GM12878 (cell line): ENCODE data around the gene KIF17. TPM values are rescaled to one million over a fixed set of nuclear protein-coding genes. Genes with fewer than 3 reads are reported as not detected.

Experiments used
- ATAC-seq: fragments of 200-7000 bp; cut with Tn5 transposase; 3 replicates; pipeline ENCODE4 v1.9.1; 2020; ENCODE audit warnings: mild to moderate bottlenecking, moderate library complexity
- BruUV-seq: library from RNA; stranded (reverse); fragments of 400-500 nt; replicated peaks from 2 replicates; lab custom pipeline; 2021; lab: Mats Ljungman, UMichigan
- CTCF ChIA-PET: fragments of 300-600 bp; sonication (Branson Sonifier 250); formaldehyde crosslinking; extraction: SDS; loops from one replicate; lab custom pipeline; 2021; ENCODE audit warnings: inconsistent platforms; lab: Yijun Ruan, JAX
- POLR2A ChIA-PET: fragments of 350-600 bp; formaldehyde crosslinking; extraction: SDS; loops from one replicate; lab custom pipeline; 2021; ENCODE audit warnings: inconsistent platforms; lab: Charles Lee
- RAD21 ChIA-PET: fragments of 300-600 bp; sonication (Branson Sonifier 250); formaldehyde crosslinking; loops from one replicate; lab custom pipeline; 2023; ENCODE audit warnings: antibody characterized with exemption; ENCODE audit not compliant: unreplicated experiment; lab: Charles Lee
- SMC1A ChIA-PET: fragments of 300-600 bp; sonication (Branson Sonifier 250); formaldehyde crosslinking; loops from one replicate; lab custom pipeline; 2023; ENCODE audit not compliant: unreplicated experiment, uncharacterized antibody; lab: Charles Lee
- DNase-seq: peaks from one replicate; pipeline ENCODE4 v3.0.0-alpha.2; 2011; ENCODE audit warnings: low read depth, low spot score
- FAIRE-seq: peaks from 3 replicates; lab custom pipeline; 2011; peaks lifted over from hg19 to GRCh38; lab: Jason Lieb, UNC
- H2AFZ ChIP-seq: 2 replicates; pipeline ENCODE4 v1.6.0; 2011; ENCODE audit warnings: low read depth, low read length, control low read depth; ENCODE audit not compliant: control insufficient read depth
- H3K27ac ChIP-seq: 2 replicates; pipeline ENCODE4 v1.5.1; 2011; ENCODE audit warnings: control low read depth; ENCODE audit not compliant: control insufficient read depth, insufficient read depth
- H3K27me3 ChIP-seq, 2 experiments: replicated peaks in 1 of 2; 2 replicates each; pipeline versions ENCODE4 v1.6.0 to v1.6.1; 2011; ENCODE audit warnings: low read length in 1 of 2; ENCODE audit not compliant: control insufficient read depth in 2 of 2, insufficient read depth in 2 of 2
- H3K36me3 ChIP-seq, 2 experiments: 2 replicates each; pipeline ENCODE4 v1.5.1; 2011; ENCODE audit warnings: low read length in 1 of 2; ENCODE audit not compliant: control insufficient read depth in 2 of 2, insufficient read depth in 2 of 2
- H3K4me1 ChIP-seq: 2 replicates; pipeline ENCODE4 v1.6.1; 2011; ENCODE audit warnings: mild to moderate bottlenecking, low read length, moderate library complexity, mixed read lengths; ENCODE audit not compliant: control insufficient read depth, insufficient read depth
- H3K4me2 ChIP-seq: 2 replicates; pipeline ENCODE4 v1.6.0; 2011; ENCODE audit warnings: control low read depth; ENCODE audit not compliant: control insufficient read depth, insufficient read depth
- H3K4me3 ChIP-seq: fragments of 200-600 bp; sonication (generic); 2 replicates; pipeline ENCODE4 v1.5.1; 2016
- H3K79me2 ChIP-seq: 2 replicates; pipeline ENCODE4 v1.6.0; 2011; ENCODE audit warnings: low read length; ENCODE audit not compliant: control insufficient read depth, insufficient read depth
- H3K9ac ChIP-seq: 2 replicates; pipeline ENCODE4 v1.8.0; 2011; ENCODE audit warnings: low read length, control low read depth, mixed read lengths; ENCODE audit not compliant: control insufficient read depth, insufficient read depth
- H3K9me3 ChIP-seq: replicated peaks from 3 replicates; pipeline ENCODE4 v1.5.1; 2011; ENCODE audit warnings: mild to moderate bottlenecking, low read length; ENCODE audit not compliant: control insufficient read depth, insufficient read depth
- H4K20me1 ChIP-seq: 2 replicates; pipeline ENCODE4 v1.6.0; 2011; ENCODE audit not compliant: control insufficient read depth, insufficient read depth
- BHLHE40 ChIP-seq, 2 experiments: fragments of 450-650 bp in 1 of 2; IDR thresholded peaks; 2 replicates each; pipeline ENCODE4 v1.6.1; 2011 to 2017; ENCODE audit warnings: low read depth in 2 of 2, borderline replicate concordance in 1 of 2, improper control_type of control experiment in 1 of 2, low read length in 1 of 2, mild to moderate bottlenecking in 1 of 2
- CBX5 ChIP-seq: sonication (generic); IDR thresholded peaks from 2 replicates; pipeline ENCODE4 v1.6.1; 2016; ENCODE audit warnings: low read depth, moderate library complexity, mild to moderate bottlenecking, inconsistent platforms
- EP300 ChIP-seq, 2 experiments: fragments of 150-350 bp in 1 of 2; IDR thresholded peaks; 2 replicates each; pipeline ENCODE4 v1.6.1; 2011 to 2012; ENCODE audit warnings: low read depth in 2 of 2, low read length in 2 of 2, borderline replicate concordance in 1 of 2, improper control_type of control experiment in 1 of 2, inconsistent platforms in 1 of 2; ENCODE audit not compliant: control insufficient read depth in 1 of 2
- HCFC1 ChIP-seq: fragments of 150-350 bp; IDR thresholded peaks from 2 replicates; pipeline ENCODE4 v1.6.1; 2014; ENCODE audit warnings: low read length
- HDAC6 ChIP-seq: fragments of 200-600 bp; sonication (generic); IDR thresholded peaks from one replicate; pipeline ENCODE4 v1.8.0; 2017; ENCODE audit warnings: antibody characterized with exemption; ENCODE audit not compliant: unreplicated experiment
- LARP7 ChIP-seq: fragments of 450-650 bp; IDR thresholded peaks from 2 replicates; pipeline ENCODE4 v1.6.1; 2017; ENCODE audit warnings: mild to moderate bottlenecking
- MTA3 ChIP-seq: IDR thresholded peaks from 2 replicates; pipeline ENCODE4 v1.6.1; 2012; ENCODE audit warnings: low read length, inconsistent platforms, borderline replicate concordance
- MXI1 ChIP-seq: fragments of 150-350 bp; IDR thresholded peaks from 2 replicates; pipeline ENCODE4 v1.6.1; 2011; ENCODE audit warnings: low read depth, mild to moderate bottlenecking, inconsistent platforms, low read length, improper control_type of control experiment
- MYB ChIP-seq: fragments of 150-350 bp; IDR thresholded peaks from 2 replicates; pipeline ENCODE4 v1.6.1; 2014; ENCODE audit warnings: mild to moderate bottlenecking, low read depth, low read length, borderline replicate concordance
- NBN ChIP-seq: fragments of 450-650 bp; IDR thresholded peaks from 2 replicates; pipeline ENCODE4 v1.6.1; 2016
- NFIC ChIP-seq: IDR thresholded peaks from 2 replicates; pipeline ENCODE4 v1.6.1; 2012; ENCODE audit warnings: low read depth, mild to moderate bottlenecking, inconsistent platforms, low read length, moderate library complexity
- RAD51 ChIP-seq: fragments of 450-650 bp; IDR thresholded peaks from 2 replicates; pipeline ENCODE4 v1.6.1; 2016; ENCODE audit warnings: moderate library complexity, mild to moderate bottlenecking, inconsistent platforms
- ZNF622 ChIP-seq: fragments of 450-650 bp; IDR thresholded peaks from 2 replicates; pipeline ENCODE4 v1.6.1; 2017; ENCODE audit warnings: mild to moderate bottlenecking, inconsistent platforms
- WGBS: methylation state at CpG from one replicate; pipeline ENCODE4 v1.1.6; 2016; ENCODE audit warnings: low lambda C conversion rate; ENCODE audit not compliant: insufficient replicate concordance, insufficient coverage; ENCODE audit errors: missing lambda C conversion rate; 5-methylcytosine and 5-hydroxymethylcytosine counted together
- in situ Hi-C: fragments of 300-500 bp; cut with MboI; formaldehyde crosslinking; loops from 9 replicates; pipeline ENCODE4 v1.14.3; 2018; ENCODE audit warnings: mixed read lengths
- intact Hi-C: fragments of 100-400 bp; cut with micrococcal nuclease; formaldehyde crosslinking; loops from one replicate; pipeline ENCODE4 v1.14.2; 2022; ENCODE audit not compliant: unreplicated experiment
- polyA plus RNA-seq, 11 experiments: library from polyadenylated mRNA; depleted of rRNA in 4 of 11; unstranded in 6 of 11; stranded (reverse) in 5 of 11; fragments of >200 nt; fragmentation: Nextera tagmentation in 4 of 11; fragmentation: Illumina TruSeq in 1 of 11; extraction: Ambion mirVana in 4 of 11; extraction: Trizol in 1 of 11; gene quantifications; 1 replicate in 1 of 11; 2 replicates in 10 of 11; pipeline versions ENCODE4 v1.2.1 to v1.2.3, GENCODE V29; 2011 to 2016; ENCODE audit warnings: inconsistent platforms in 2 of 11, missing spikeins in 2 of 11, low read depth in 1 of 11
- total RNA-seq, 4 experiments: library from RNA; depleted of rRNA in 3 of 4; stranded (reverse); fragments of >200 nt in 3 of 4; fragmentation: Illumina TruSeq in 1 of 4; extraction: Trizol in 1 of 4; gene quantifications; 2 replicates each; pipeline versions ENCODE4 v1.2.1 to v1.2.3, GENCODE V29; 2013 to 2021
- TF ChIP-seq, protein P1 (sequence below): fragments of 450-650 bp; formaldehyde crosslinking; IDR thresholded peaks from 2 replicates; pipeline ENCODE4 v1.4.0; 2022; ENCODE audit warnings: mild to moderate bottlenecking, moderate library complexity
- TF ChIP-seq, protein P2 (sequence below): IDR thresholded peaks from 2 replicates; pipeline ENCODE4 v1.6.1; 2011; ENCODE audit warnings: borderline replicate concordance, low read depth, mild to moderate bottlenecking, moderate library complexity, mixed read lengths, low read length; ENCODE audit not compliant: insufficient read depth; ENCODE audit errors: extremely low read length
- TF ChIP-seq, protein P3 (sequence below): IDR thresholded peaks from 2 replicates; pipeline ENCODE4 v1.6.1; 2011; ENCODE audit warnings: mild to moderate bottlenecking, low read depth, low read length, moderate library complexity; ENCODE audit not compliant: insufficient replicate concordance

The KIF17 gene
- total and polyA plus RNA-seq, 10 of the 15 experiments (the other 5 are each of a cell fraction or from before 2014, with no cell fraction given) = 0.01 to 0.10 (median 0.03) TPM; not detected in 7

DNA sequence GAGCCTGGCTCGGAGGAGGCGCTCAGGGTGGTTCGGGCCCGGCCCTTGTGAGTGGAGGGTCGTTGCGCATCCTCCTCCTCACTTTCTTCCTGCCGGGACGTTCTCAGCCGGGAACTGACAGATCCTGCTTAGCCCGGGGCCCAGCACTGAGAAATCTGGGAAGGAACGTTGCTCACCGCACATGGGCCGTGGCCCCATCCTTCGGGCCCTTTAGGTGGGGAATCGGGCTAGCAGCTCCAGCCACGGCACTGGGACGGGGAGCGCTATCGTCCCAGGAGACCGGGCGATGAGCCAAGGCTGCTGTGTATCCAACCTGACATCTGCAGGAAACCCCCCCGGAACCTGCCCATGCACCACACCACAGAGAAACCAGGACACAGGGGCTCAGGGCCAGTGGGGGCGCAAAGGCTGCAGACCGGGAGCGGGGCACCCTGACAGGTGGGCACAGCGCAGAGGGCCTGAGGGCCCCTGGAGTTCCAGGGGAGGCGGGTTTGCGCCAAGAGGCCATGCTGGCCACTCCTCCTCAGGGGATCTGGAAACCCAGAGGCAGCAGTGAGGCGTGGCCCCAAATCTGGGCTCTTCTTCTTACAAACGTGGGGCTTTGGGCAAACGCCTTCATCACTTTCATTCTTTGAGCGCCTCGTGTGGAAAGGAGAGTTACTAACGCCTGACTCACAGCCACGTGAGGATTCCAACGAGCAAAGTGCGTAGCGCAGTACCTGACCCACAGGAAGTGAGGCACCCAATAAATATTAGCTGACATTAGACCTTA lies 15.0 kb upstream of the KIF17 start, which contains the start of gene SH2D5:
TSS of gene SH2D5 (minus strand) at position 116 of the 772 bp plus-strand sequence. CDS start 4,659 bp downstream, outside the sequence.
- in situ Hi-C loops = no loop called here
- peak within 1 kb of the TSS; percentile 50 for H3K4me3 ChIP-seq
- H3K4me1 ChIP-seq = peaks cover 10% of the 10 kb centered on the region
- H3K4me2 ChIP-seq = peak within 1 kb of the TSS; percentile 98
- peak; percentile 84 for ATAC-seq
- H3K9ac ChIP-seq = peak within 1 kb of the TSS; percentile 1; the same call in 1 of the 2 replicates
- BruUV-seq = no TSS peak
- peak; percentile 90 for FAIRE-seq
- 0 out of 2 replicates have a peak, but pooled peaks cover 2% of the 10 kb centered on the region for H4K20me1 ChIP-seq
- POLR2A ChIA-PET = interaction anchor here (2.8 kb wide), 1 partner anchor 54 kb away, joined by 7 read pairs; the partner anchor contains the start of gene HP1BP3
- intact Hi-C loops = no loop called here
- H3K27me3 ChIP-seq = peaks cover 8 to 9% of the 10 kb centered on the region in 2 experiments; a peak in 3 of 4 replicates
- WGBS = 5% methylated on average over 38 of the region's 38 CpGs
- H3K79me2 ChIP-seq = no peaks in the 10 kb centered on the region
- H3K9me3 ChIP-seq = no peaks in the 10 kb centered on the region
- peak; percentile 50 for DNase-seq
- no peak within 1 kb of the TSS for H3K27ac ChIP-seq
- peaks cover 0 to 3% of the 10 kb centered on the region in 2 experiments; a peak in 1 of 4 replicates for H3K36me3 ChIP-seq
- SMC1A ChIA-PET = interaction anchor here (1.0 kb wide), 3 partner anchors 25 to 53 kb away, joined by 3 read pairs; no protein-coding TSS in a partner anchor
- CTCF ChIA-PET = interaction anchor here (0.6 to 2.7 kb wide), 5 partner anchors 8 to 406 kb away, joined by 3 to 14 read pairs (median 3); no protein-coding TSS in a partner anchor
- peak within 1 kb of the TSS; percentile 46 for H2AFZ ChIP-seq
- RAD21 ChIA-PET = interaction anchor here (0.6 to 2.3 kb wide), 4 partner anchors 11 to 463 kb away, joined by 3 to 7 read pairs (median 4); partner anchors contain the start of gene HP1BP3
- no peak for TF ChIP-seq HDAC6
- peak; percentile 92 for TF ChIP-seq BHLHE40 (IDR thresholded peaks at IDR 0.05; ENCODE audit: borderline replicate concordance in 1 of 2, low read depth in 2 of 2, low read length in 1 of 2)
- peak; percentile 80 for TF ChIP-seq RAD51
- no peak for TF ChIP-seq HCFC1
- TF ChIP-seq, protein P1, sequence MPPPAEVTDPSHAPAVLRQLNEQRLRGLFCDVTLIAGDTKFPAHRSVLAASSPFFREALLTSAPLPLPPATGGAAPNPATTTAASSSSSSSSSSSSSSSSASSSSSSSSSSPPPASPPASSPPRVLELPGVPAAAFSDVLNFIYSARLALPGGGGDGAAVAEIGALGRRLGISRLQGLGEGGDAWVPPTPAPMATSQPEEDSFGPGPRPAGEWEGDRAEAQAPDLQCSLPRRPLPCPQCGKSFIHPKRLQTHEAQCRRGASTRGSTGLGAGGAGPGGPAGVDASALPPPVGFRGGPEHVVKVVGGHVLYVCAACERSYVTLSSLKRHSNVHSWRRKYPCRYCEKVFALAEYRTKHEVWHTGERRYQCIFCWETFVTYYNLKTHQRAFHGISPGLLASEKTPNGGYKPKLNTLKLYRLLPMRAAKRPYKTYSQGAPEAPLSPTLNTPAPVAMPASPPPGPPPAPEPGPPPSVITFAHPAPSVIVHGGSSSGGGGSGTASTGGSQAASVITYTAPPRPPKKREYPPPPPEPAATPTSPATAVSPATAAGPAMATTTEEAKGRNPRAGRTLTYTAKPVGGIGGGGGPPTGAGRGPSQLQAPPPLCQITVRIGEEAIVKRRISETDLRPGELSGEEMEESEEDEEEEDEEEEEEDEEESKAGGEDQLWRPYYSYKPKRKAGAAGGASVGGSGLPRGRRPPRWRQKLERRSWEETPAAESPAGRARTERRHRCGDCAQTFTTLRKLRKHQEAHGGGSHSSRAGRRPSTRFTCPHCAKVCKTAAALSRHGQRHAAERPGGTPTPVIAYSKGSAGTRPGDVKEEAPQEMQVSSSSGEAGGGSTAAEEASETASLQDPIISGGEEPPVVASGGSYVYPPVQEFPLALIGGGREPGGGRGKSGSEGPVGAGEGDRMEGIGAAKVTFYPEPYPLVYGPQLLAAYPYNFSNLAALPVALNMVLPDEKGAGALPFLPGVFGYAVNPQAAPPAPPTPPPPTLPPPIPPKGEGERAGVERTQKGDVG (CRISPR knock-in tag) = no peak
- TF ChIP-seq MTA3 = peak; percentile 50; the same call in 1 of the 2 replicates
- no peak for TF ChIP-seq EP300 (IDR thresholded peaks at IDR 0.05; ENCODE audit: borderline replicate concordance in 1 of 2, control insufficient read depth in 1 of 2, low read depth in 2 of 2, low read length in 2 of 2)
- TF ChIP-seq MYB = no peak
- TF ChIP-seq, protein P2, sequence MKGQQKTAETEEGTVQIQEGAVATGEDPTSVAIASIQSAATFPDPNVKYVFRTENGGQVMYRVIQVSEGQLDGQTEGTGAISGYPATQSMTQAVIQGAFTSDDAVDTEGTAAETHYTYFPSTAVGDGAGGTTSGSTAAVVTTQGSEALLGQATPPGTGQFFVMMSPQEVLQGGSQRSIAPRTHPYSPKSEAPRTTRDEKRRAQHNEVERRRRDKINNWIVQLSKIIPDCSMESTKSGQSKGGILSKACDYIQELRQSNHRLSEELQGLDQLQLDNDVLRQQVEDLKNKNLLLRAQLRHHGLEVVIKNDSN = peak; percentile 60
- peak; percentile 82; the same call in 1 of the 2 replicates for TF ChIP-seq MXI1
- TF ChIP-seq, protein P3, sequence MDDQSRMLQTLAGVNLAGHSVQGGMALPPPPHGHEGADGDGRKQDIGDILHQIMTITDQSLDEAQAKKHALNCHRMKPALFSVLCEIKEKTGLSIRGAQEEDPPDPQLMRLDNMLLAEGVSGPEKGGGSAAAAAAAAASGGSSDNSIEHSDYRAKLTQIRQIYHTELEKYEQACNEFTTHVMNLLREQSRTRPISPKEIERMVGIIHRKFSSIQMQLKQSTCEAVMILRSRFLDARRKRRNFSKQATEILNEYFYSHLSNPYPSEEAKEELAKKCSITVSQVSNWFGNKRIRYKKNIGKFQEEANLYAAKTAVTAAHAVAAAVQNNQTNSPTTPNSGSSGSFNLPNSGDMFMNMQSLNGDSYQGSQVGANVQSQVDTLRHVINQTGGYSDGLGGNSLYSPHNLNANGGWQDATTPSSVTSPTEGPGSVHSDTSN = no peak
- TF ChIP-seq NBN = no peak; the same call in 1 of the 2 replicates
- no peak for TF ChIP-seq CBX5
- TF ChIP-seq NFIC = no peak
- no peak for TF ChIP-seq ZNF622
- TF ChIP-seq LARP7 = peak; percentile 26; the same call in 1 of the 2 replicates
